Hepatocyte (in vitro differentiated cells): ENCODE data around the gene PEAK1.

Source experiments
- CTCF ChIP-seq: fragments of 200-600 bp; sonication (generic); IDR thresholded peaks from 2 replicates; pipeline ENCODE4 v1.5.1; 2016; ENCODE audit warnings: antibody characterized with exemption, mild to moderate bottlenecking; ENCODE audit not compliant: poor library complexity
- EZH2 ChIP-seq: fragments of 200-600 bp; sonication (generic); IDR thresholded peaks from 2 replicates; pipeline ENCODE4 v1.6.1; 2016; ENCODE audit warnings: antibody characterized with exemption, mild to moderate bottlenecking, borderline replicate concordance

GRCh38 chr15:77276943-77277342 is 143.0 kb downstream of the PEAK1 start:
- no peak for TF ChIP-seq CTCF
- no peak for TF ChIP-seq EZH2
